ENCODE measurements around the gene FOXD4L3.
"Not testable (repeated sequence)": the region's sequence is repeated elsewhere in the genome, so short reads cannot be mapped to it uniquely, and the experiment has no call there.

FOXD4L3 gene

GRCh38 chr9:68302567-68302966 lies at the start of gene FOXD4L3:
Gene FOXD4L3, plus strand, starts transcription at chr9:68302867. Its CDS starts 85 bp downstream, at chr9:68302952.
- H3K27ac ChIP-seq (ENCODE audit: low read depth, low read length); H3K4me3 ChIP-seq (ENCODE audit: low read depth in 1 of 5, low read length in 5 of 5); H3K36me3 ChIP-seq (ENCODE audit: control insufficient read depth in 5 of 5, insufficient read depth in 5 of 5, low read length in 5 of 5); H3K27me3 ChIP-seq (ENCODE audit: control insufficient read depth in 5 of 5, insufficient read depth in 4 of 5, low read length in 5 of 5); H3K9me3 ChIP-seq (ENCODE audit: control insufficient read depth in 5 of 5, low read length in 5 of 5); H3K4me1 ChIP-seq (ENCODE audit: control insufficient read depth in 5 of 5, insufficient read depth in 5 of 5, low read length in 5 of 5); H3K9ac ChIP-seq (ENCODE audit: low read length in 5 of 5): not testable (repeated sequence)

GRCh38 chr9:68281041-68281440 lies 21.6 kb upstream of the FOXD4L3 start:
- H3K4me1 ChIP-seq (ENCODE audit: control insufficient read depth in 5 of 5, insufficient read depth in 5 of 5, low read length in 5 of 5); H3K4me3 ChIP-seq (ENCODE audit: low read depth in 1 of 5, low read length in 5 of 5); H3K27me3 ChIP-seq (ENCODE audit: control insufficient read depth in 5 of 5, insufficient read depth in 4 of 5, low read length in 5 of 5); H3K36me3 ChIP-seq (ENCODE audit: control insufficient read depth in 5 of 5, insufficient read depth in 5 of 5, low read length in 5 of 5); H3K27ac ChIP-seq (ENCODE audit: low read depth, low read length); H3K9me3 ChIP-seq (ENCODE audit: control insufficient read depth in 5 of 5, low read length in 5 of 5); H3K9ac ChIP-seq (ENCODE audit: low read length in 5 of 5): not testable (repeated sequence)

DNA sequence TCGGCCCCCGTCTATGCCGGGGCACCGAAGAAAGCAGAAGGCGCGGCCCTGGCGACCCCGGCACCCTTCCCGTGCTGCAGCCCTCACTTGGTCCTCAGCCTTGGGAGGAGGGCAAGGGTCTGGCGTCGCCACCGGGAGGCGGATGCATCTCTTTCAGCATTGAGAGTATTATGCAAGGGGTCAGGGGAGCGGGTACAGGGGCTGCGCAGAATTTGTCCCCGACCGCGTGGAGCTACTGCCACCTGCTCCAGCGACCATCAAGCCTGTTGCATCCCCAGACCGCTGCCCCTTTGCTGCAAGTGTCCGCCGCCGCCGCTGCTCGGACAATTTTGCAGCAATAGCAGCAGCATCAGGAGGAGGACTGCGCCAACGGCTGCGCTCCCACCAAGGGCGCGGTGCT lies 1.1 kb downstream of the FOXD4L3 start:
- not testable (repeated sequence) for H3K9ac ChIP-seq (ENCODE audit: low read length in 5 of 5); H3K27ac ChIP-seq (ENCODE audit: low read depth, low read length); H3K4me1 ChIP-seq (ENCODE audit: control insufficient read depth in 5 of 5, insufficient read depth in 5 of 5, low read length in 5 of 5); H3K9me3 ChIP-seq (ENCODE audit: control insufficient read depth in 5 of 5, low read length in 5 of 5); H3K4me3 ChIP-seq (ENCODE audit: low read depth in 1 of 5, low read length in 5 of 5); H3K36me3 ChIP-seq (ENCODE audit: control insufficient read depth in 5 of 5, insufficient read depth in 5 of 5, low read length in 5 of 5); H3K27me3 ChIP-seq (ENCODE audit: control insufficient read depth in 5 of 5, insufficient read depth in 4 of 5, low read length in 5 of 5)

- H3K36me3 ChIP-seq (ENCODE audit: control insufficient read depth in 5 of 5, insufficient read depth in 5 of 5, low read length in 5 of 5); H3K27me3 ChIP-seq (ENCODE audit: control insufficient read depth in 5 of 5, insufficient read depth in 4 of 5, low read length in 5 of 5); H3K27ac ChIP-seq (ENCODE audit: low read depth, low read length); H3K4me1 ChIP-seq (ENCODE audit: control insufficient read depth in 5 of 5, insufficient read depth in 5 of 5, low read length in 5 of 5); H3K9ac ChIP-seq (ENCODE audit: low read length in 5 of 5); H3K9me3 ChIP-seq (ENCODE audit: control insufficient read depth in 5 of 5, low read length in 5 of 5); H3K4me3 ChIP-seq (ENCODE audit: low read depth in 1 of 5, low read length in 5 of 5): not testable (repeated sequence)
Observed at GRCh38 chr9:68304212-68304611, 1.5 kb downstream of the FOXD4L3 start.

DNA sequence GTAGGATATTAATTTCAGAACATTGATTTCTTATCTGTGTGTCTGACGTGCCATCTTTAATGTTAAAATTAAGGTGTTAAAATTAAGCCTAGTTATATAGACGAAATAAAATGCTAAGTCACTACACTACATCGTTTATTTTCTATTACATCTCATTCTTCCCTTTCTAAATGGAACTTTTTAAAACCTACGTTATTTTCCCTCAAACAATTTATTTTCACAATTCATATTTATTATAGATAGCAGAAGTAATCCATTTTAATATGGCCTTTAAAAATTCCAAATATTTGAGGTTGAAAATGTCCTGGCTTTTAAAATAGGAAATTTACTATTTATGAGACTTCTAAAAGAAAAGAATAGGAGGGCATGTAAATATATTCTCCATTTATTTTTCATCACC lies 2.1 kb downstream of the FOXD4L3 start:
- not testable (repeated sequence) for H3K27ac ChIP-seq (ENCODE audit: low read depth, low read length); H3K36me3 ChIP-seq (ENCODE audit: control insufficient read depth in 5 of 5, insufficient read depth in 5 of 5, low read length in 5 of 5); H3K4me1 ChIP-seq (ENCODE audit: control insufficient read depth in 5 of 5, insufficient read depth in 5 of 5, low read length in 5 of 5); H3K9me3 ChIP-seq (ENCODE audit: control insufficient read depth in 5 of 5, low read length in 5 of 5); H3K4me3 ChIP-seq (ENCODE audit: low read depth in 1 of 5, low read length in 5 of 5); H3K27me3 ChIP-seq (ENCODE audit: control insufficient read depth in 5 of 5, insufficient read depth in 4 of 5, low read length in 5 of 5); H3K9ac ChIP-seq (ENCODE audit: low read length in 5 of 5)

DNA sequence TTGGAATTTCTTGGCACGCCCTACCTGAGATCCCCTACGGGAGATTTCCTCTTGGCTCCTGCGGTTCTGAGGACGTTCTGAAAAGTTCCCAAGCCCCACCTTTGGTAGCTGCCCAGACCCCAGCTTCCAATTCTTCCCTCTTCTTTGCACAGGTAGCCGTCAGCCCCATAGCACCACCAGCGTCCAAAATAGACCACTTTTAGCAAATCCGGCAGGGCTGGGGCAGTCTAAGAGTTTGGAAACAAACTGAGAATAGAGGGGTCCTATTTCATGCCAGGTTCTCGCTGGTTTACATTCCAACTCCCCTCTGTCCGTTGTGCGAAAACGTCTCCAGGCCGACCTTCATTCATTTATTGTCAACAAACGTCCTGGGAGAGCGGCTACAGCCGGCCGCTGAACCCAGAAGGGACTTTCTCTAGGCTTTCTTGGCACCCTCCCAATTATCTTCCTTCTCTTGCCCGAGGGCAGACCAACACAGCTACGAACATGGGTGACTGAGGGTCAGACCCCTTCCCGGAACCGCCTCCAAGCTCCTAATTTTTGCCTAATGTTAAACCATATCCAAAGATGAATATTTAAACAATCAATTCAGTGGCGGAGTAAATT lies 3.1 kb downstream of the FOXD4L3 start:
- H3K9me3 ChIP-seq (ENCODE audit: control insufficient read depth in 5 of 5, low read length in 5 of 5); H3K9ac ChIP-seq (ENCODE audit: low read length in 5 of 5); H3K27ac ChIP-seq (ENCODE audit: low read depth, low read length); H3K36me3 ChIP-seq (ENCODE audit: control insufficient read depth in 5 of 5, insufficient read depth in 5 of 5, low read length in 5 of 5); H3K27me3 ChIP-seq (ENCODE audit: control insufficient read depth in 5 of 5, insufficient read depth in 4 of 5, low read length in 5 of 5); H3K4me1 ChIP-seq (ENCODE audit: control insufficient read depth in 5 of 5, insufficient read depth in 5 of 5, low read length in 5 of 5); H3K4me3 ChIP-seq (ENCODE audit: low read depth in 1 of 5, low read length in 5 of 5): not testable (repeated sequence)

- not testable (repeated sequence) for H3K27ac ChIP-seq (ENCODE audit: low read depth, low read length); H3K9ac ChIP-seq (ENCODE audit: low read length in 5 of 5); H3K4me1 ChIP-seq (ENCODE audit: control insufficient read depth in 5 of 5, insufficient read depth in 5 of 5, low read length in 5 of 5); H3K36me3 ChIP-seq (ENCODE audit: control insufficient read depth in 5 of 5, insufficient read depth in 5 of 5, low read length in 5 of 5); H3K27me3 ChIP-seq (ENCODE audit: control insufficient read depth in 5 of 5, insufficient read depth in 4 of 5, low read length in 5 of 5); H3K9me3 ChIP-seq (ENCODE audit: control insufficient read depth in 5 of 5, low read length in 5 of 5); H3K4me3 ChIP-seq (ENCODE audit: low read depth in 1 of 5, low read length in 5 of 5)
Observed at GRCh38 chr9:68306391-68306964, 3.8 kb downstream of the FOXD4L3 start.

- H3K27me3 ChIP-seq (ENCODE audit: control insufficient read depth in 5 of 5, insufficient read depth in 4 of 5, low read length in 5 of 5); H3K9me3 ChIP-seq (ENCODE audit: control insufficient read depth in 5 of 5, low read length in 5 of 5); H3K27ac ChIP-seq (ENCODE audit: low read depth, low read length); H3K4me3 ChIP-seq (ENCODE audit: low read depth in 1 of 5, low read length in 5 of 5); H3K4me1 ChIP-seq (ENCODE audit: control insufficient read depth in 5 of 5, insufficient read depth in 5 of 5, low read length in 5 of 5); H3K9ac ChIP-seq (ENCODE audit: low read length in 5 of 5); H3K36me3 ChIP-seq (ENCODE audit: control insufficient read depth in 5 of 5, insufficient read depth in 5 of 5, low read length in 5 of 5): not testable (repeated sequence)
Observed at GRCh38 chr9:68307127-68307526, 4.5 kb downstream of the FOXD4L3 start.

DNA sequence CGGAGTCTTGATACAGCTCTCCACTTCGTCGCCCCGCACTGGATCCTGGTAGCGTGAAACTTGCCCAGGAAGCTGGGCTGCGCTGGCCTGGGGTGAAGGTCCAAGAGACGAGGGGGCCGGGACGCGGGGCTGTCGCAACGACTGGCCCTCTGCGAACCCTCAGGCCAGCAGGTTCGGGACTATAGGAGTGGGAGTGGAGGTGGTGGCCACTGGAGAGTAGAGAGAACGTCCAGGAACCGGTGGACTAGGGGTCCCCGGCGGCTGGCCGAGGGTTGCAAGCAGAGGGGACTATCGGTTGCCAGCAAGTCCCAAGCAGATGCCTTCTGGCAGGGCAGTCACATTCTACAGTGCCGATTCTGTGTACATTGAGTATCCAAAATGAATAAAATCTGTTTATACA lies 5.0 kb downstream of the FOXD4L3 start:
- H3K9me3 ChIP-seq (ENCODE audit: control insufficient read depth in 5 of 5, low read length in 5 of 5); H3K9ac ChIP-seq (ENCODE audit: low read length in 5 of 5); H3K27me3 ChIP-seq (ENCODE audit: control insufficient read depth in 5 of 5, insufficient read depth in 4 of 5, low read length in 5 of 5); H3K4me1 ChIP-seq (ENCODE audit: control insufficient read depth in 5 of 5, insufficient read depth in 5 of 5, low read length in 5 of 5); H3K4me3 ChIP-seq (ENCODE audit: low read depth in 1 of 5, low read length in 5 of 5); H3K27ac ChIP-seq (ENCODE audit: low read depth, low read length); H3K36me3 ChIP-seq (ENCODE audit: control insufficient read depth in 5 of 5, insufficient read depth in 5 of 5, low read length in 5 of 5): not testable (repeated sequence)

GRCh38 chr9:68311208-68311607 lies 8.5 kb downstream of the FOXD4L3 start:
- not testable (repeated sequence) for H3K27ac ChIP-seq (ENCODE audit: low read depth, low read length); H3K9me3 ChIP-seq (ENCODE audit: control insufficient read depth in 5 of 5, low read length in 5 of 5); H3K36me3 ChIP-seq (ENCODE audit: control insufficient read depth in 5 of 5, insufficient read depth in 5 of 5, low read length in 5 of 5); H3K27me3 ChIP-seq (ENCODE audit: control insufficient read depth in 5 of 5, insufficient read depth in 4 of 5, low read length in 5 of 5); H3K9ac ChIP-seq (ENCODE audit: low read length in 5 of 5); H3K4me3 ChIP-seq (ENCODE audit: low read depth in 1 of 5, low read length in 5 of 5); H3K4me1 ChIP-seq (ENCODE audit: control insufficient read depth in 5 of 5, insufficient read depth in 5 of 5, low read length in 5 of 5)

DNA sequence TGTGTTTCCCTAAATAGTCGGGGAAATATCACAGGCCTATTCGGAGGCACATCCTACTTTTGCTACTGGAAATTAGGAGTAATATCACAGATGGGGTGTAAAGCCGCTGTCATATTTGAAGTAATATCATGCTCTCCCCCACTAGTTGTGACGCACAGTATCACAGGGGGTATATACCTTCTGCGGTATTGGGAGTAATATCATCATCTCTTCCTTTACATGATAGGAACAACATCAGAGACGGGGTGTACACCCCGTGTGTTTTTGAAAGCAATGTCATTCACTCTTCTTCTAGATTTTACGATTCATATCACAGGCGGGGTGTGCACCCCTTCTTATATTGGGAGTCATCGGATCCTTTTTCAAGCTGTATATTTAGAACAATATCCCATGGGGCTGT lies 15.5 kb downstream of the FOXD4L3 start:
- H3K4me1 ChIP-seq (ENCODE audit: control insufficient read depth in 5 of 5, insufficient read depth in 5 of 5, low read length in 5 of 5); H3K27ac ChIP-seq (ENCODE audit: low read depth, low read length); H3K9me3 ChIP-seq (ENCODE audit: control insufficient read depth in 5 of 5, low read length in 5 of 5); H3K9ac ChIP-seq (ENCODE audit: low read length in 5 of 5); H3K27me3 ChIP-seq (ENCODE audit: control insufficient read depth in 5 of 5, insufficient read depth in 4 of 5, low read length in 5 of 5); H3K36me3 ChIP-seq (ENCODE audit: control insufficient read depth in 5 of 5, insufficient read depth in 5 of 5, low read length in 5 of 5); H3K4me3 ChIP-seq (ENCODE audit: low read depth in 1 of 5, low read length in 5 of 5): not testable (repeated sequence)
